ENCODE results near the gene THUMPD2.
"Not testable (repeated sequence)": the region's sequence is repeated elsewhere in the genome, so short reads cannot be mapped to it uniquely, and the experiment has no call there.

THUMPD2 gene

GRCh38 chr2:39778775-39779340, at the start of gene THUMPD2:
Gene THUMPD2 (minus strand): TSS chr2:39779258. CDS start chr2:39779239, 19 bp downstream.
- peak; percentile 7 for DNase-seq

- no peak for DNase-seq
These were observed 42.8 kb upstream of the THUMPD2 start for GRCh38 chr2:39821871-39822270.

GRCh38 chr2:39816845-39817244, 37.8 kb upstream of the THUMPD2 start:
- no peak for DNase-seq

GRCh38 chr2:39816428-39816827, 37.4 kb upstream of the THUMPD2 start:
- DNase-seq: no peak

GRCh38 chr2:39805936-39806608, 27.0 kb upstream of the THUMPD2 start:
- DNase-seq: no peak

GRCh38 chr2:39803839-39804238, 24.8 kb upstream of the THUMPD2 start:
- DNase-seq: no peak

- DNase-seq: no peak
These were observed 21.7 kb upstream of the THUMPD2 start for GRCh38 chr2:39800752-39801151.

GRCh38 chr2:39796134-39796533, 17.1 kb upstream of the THUMPD2 start:
- no peak for DNase-seq

GRCh38 chr2:39790216-39790818, 11.3 kb upstream of the THUMPD2 start:
- DNase-seq: not testable (repeated sequence)

GRCh38 chr2:39787950-39788349, 8.9 kb upstream of the THUMPD2 start:
- no peak for DNase-seq

GRCh38 chr2:39786761-39787522, 7.9 kb upstream of the THUMPD2 start:
- DNase-seq: no peak

- DNase-seq: no peak
These were observed 3.5 kb upstream of the THUMPD2 start for GRCh38 chr2:39782591-39782990.

GRCh38 chr2:39781697-39782096, 2.6 kb upstream of the THUMPD2 start:
- no peak for DNase-seq

GRCh38 chr2:39780825-39781600, 2.0 kb upstream of the THUMPD2 start:
- no peak for DNase-seq

- no peak for DNase-seq
These were observed 869 bp upstream of the THUMPD2 start for GRCh38 chr2:39779927-39780326.

- no peak for DNase-seq
These were observed 338 bp upstream of the THUMPD2 start for GRCh38 chr2:39779341-39779851.

- DNase-seq: no peak
These were observed 825 bp downstream of the THUMPD2 start for GRCh38 chr2:39778233-39778632.

- no peak for DNase-seq
These were observed 6.3 kb downstream of the THUMPD2 start for GRCh38 chr2:39772812-39773152.

GRCh38 chr2:39772086-39772811, 6.8 kb downstream of the THUMPD2 start:
- DNase-seq: no peak

- no peak for DNase-seq
These were observed 16.6 kb downstream of the THUMPD2 start for GRCh38 chr2:39762448-39762847.

GRCh38 chr2:39757156-39757555, 21.9 kb downstream of the THUMPD2 start:
- no peak for DNase-seq

- DNase-seq: no peak
These were observed 23.6 kb downstream of the THUMPD2 start for GRCh38 chr2:39755466-39755865.
